ENCODE data around the gene CLCN7. TPM values are rescaled to one million over a fixed set of nuclear protein-coding genes. Genes with fewer than 3 reads are reported as not detected.
"Not testable (repeated sequence)": the region's sequence is repeated elsewhere in the genome, so short reads cannot be mapped to it uniquely, and the experiment has no call there.

CLCN7 gene
- total RNA-seq, 1 donor from 2014 or later: 49.8 TPM

GRCh38 chr16:1469693-1470201, 5.1 kb downstream of the CLCN7 start:
- H3K4me3 ChIP-seq: no peak overlapping the region
- no peak overlapping the region for H3K27ac ChIP-seq
- intact Hi-C loops (cut with DNase I): no loop called here
- H3K9me3 ChIP-seq: no peaks in the 10 kb centered on the region
- peaks cover 25% of the 10 kb centered on the region for H3K4me1 ChIP-seq
- no peak for DNase-seq (ENCODE audit: extremely low spot score in 2 of 2)
- TF ChIP-seq POLR2AphosphoS5 (IDR thresholded peaks at IDR 0.05; ENCODE audit: insufficient read depth in 1 of 2, low read depth in 1 of 2) (no peak), CTCF (IDR thresholded peaks at IDR 0.05) (no peak), POLR2A (IDR thresholded peaks at IDR 0.05) (no peak)
- no peaks in the 10 kb centered on the region for H3K27me3 ChIP-seq
- H3K36me3 ChIP-seq: no peaks in the 10 kb centered on the region

GRCh38 chr16:1469141-1469540, 5.7 kb downstream of the CLCN7 start:
- H3K27me3 ChIP-seq; H3K9me3 ChIP-seq; intact Hi-C loops (cut with DNase I); H3K36me3 ChIP-seq; H3K4me3 ChIP-seq; H3K27ac ChIP-seq; DNase-seq (ENCODE audit: extremely low spot score in 2 of 2): not testable (repeated sequence)
- H3K4me1 ChIP-seq: peaks cover 23% of the 10 kb centered on the region

GRCh38 chr16:1468426-1468810, 6.4 kb downstream of the CLCN7 start:
- H3K4me1 ChIP-seq: peaks cover 15% of the 10 kb centered on the region
- intact Hi-C loops (cut with DNase I): no loop called here

GRCh38 chr16:1466968-1467521, 7.8 kb downstream of the CLCN7 start:
- Histone ChIP-seq H3K9me3 (no peaks in the 10 kb centered on the region), H3K27me3 (no peaks in the 10 kb centered on the region), H3K4me3 (no peak overlapping the region), H3K27ac (no peak overlapping the region), H3K4me1 (peaks cover 13% of the 10 kb centered on the region), H3K36me3 (peaks cover 0 to 7% of the 10 kb centered on the region in 2 donors)
- intact Hi-C loops (cut with DNase I): no loop called here
- DNase-seq (ENCODE audit: extremely low spot score in 2 of 2): no peak
- no peak for TF ChIP-seq CTCF (IDR thresholded peaks at IDR 0.05)
- no peak for TF ChIP-seq POLR2A (IDR thresholded peaks at IDR 0.05)
- TF ChIP-seq POLR2AphosphoS5 (IDR thresholded peaks at IDR 0.05; ENCODE audit: insufficient read depth in 1 of 2, low read depth in 1 of 2): no peak

More at GRCh38 chr16:1468426-1468810, 6.4 kb downstream of the CLCN7 start:
- H3K27me3 ChIP-seq: no peaks in the 10 kb centered on the region
- no peak for TF ChIP-seq POLR2AphosphoS5 (IDR thresholded peaks at IDR 0.05; ENCODE audit: insufficient read depth in 1 of 2, low read depth in 1 of 2)
- no peak for TF ChIP-seq CTCF (IDR thresholded peaks at IDR 0.05)
- TF ChIP-seq POLR2A (IDR thresholded peaks at IDR 0.05): no peak
- H3K4me3 ChIP-seq: no peak overlapping the region
- no peak for DNase-seq (ENCODE audit: extremely low spot score in 2 of 2)
- no peak overlapping the region for H3K27ac ChIP-seq
- H3K9me3 ChIP-seq: no peaks in the 10 kb centered on the region
- peaks cover 0 to 7% of the 10 kb centered on the region in 2 donors for H3K36me3 ChIP-seq

GRCh38 chr16:1466054-1466453, 8.8 kb downstream of the CLCN7 start:
- intact Hi-C loops (cut with DNase I): no loop called here
- H3K9me3 ChIP-seq: no peaks in the 10 kb centered on the region
- TF ChIP-seq CTCF (IDR thresholded peaks at IDR 0.05): no peak
- no peak for TF ChIP-seq POLR2AphosphoS5 (IDR thresholded peaks at IDR 0.05; ENCODE audit: insufficient read depth in 1 of 2, low read depth in 1 of 2)
- no peak for TF ChIP-seq POLR2A (IDR thresholded peaks at IDR 0.05)
- no peak for DNase-seq (ENCODE audit: extremely low spot score in 2 of 2)
- H3K27ac ChIP-seq: no peak overlapping the region
- peaks cover 0 to 10% of the 10 kb centered on the region in 2 donors for H3K36me3 ChIP-seq
- H3K4me3 ChIP-seq: no peak overlapping the region
- no peaks in the 10 kb centered on the region for H3K27me3 ChIP-seq
- peaks cover 3% of the 10 kb centered on the region for H3K4me1 ChIP-seq
